K562 (cell line): ENCODE results near the gene SIRPB2. TPM values are rescaled to one million over a fixed set of nuclear protein-coding genes. Genes with fewer than 3 reads are reported as not detected.

Experiments used
- ATAC-seq: fragments of 200-7000 bp; cut with Tn5 transposase; 3 replicates; pipeline ENCODE4 v1.9.1; 2020; ENCODE audit warnings: moderate library complexity
- Bru-seq: library from RNA; stranded (reverse); fragments of 400-500 nt; gene quantifications from one replicate; lab custom pipeline; 2021; lab: Mats Ljungman, UMichigan
- BruChase-seq, 2 experiments: library from RNA; stranded (reverse); fragments of 400-500 nt; gene quantifications; one replicate each; lab custom pipeline; 2021; lab: Mats Ljungman, UMichigan
- BruUV-seq: library from RNA; stranded (reverse); fragments of 400-500 nt; replicated peaks from 2 replicates; lab custom pipeline; 2021; lab: Mats Ljungman, UMichigan
- CTCF ChIA-PET: fragments of 300-600 bp; formaldehyde crosslinking; extraction: SDS; loops from one replicate; lab custom pipeline; 2021; ENCODE audit warnings: low intra/inter-chr PET ratio; lab: Yijun Ruan, JAX
- POLR2A ChIA-PET: fragments of 300-600, 350-650 bp; sonication (Branson Sonifier 250); formaldehyde crosslinking; extraction: SDS; loops from one replicate; lab custom pipeline; 2021; ENCODE audit warnings: antibody characterized with exemption, inconsistent platforms; lab: Yijun Ruan, JAX
- DNase-seq, 4 experiments: peaks; one replicate each; pipeline versions ENCODE4 v3.0.0 to v3.0.0-alpha.2; 2011 to 2018; ENCODE audit warnings: low spot score in 3 of 4, mixed read lengths in 3 of 4; ENCODE audit errors: extremely low read depth in 1 of 4
- FAIRE-seq: peaks from 2 replicates; lab custom pipeline; 2011; peaks lifted over from hg19 to GRCh38; lab: Jason Lieb, UNC
- H2AFZ ChIP-seq: 2 replicates; pipeline ENCODE4 v1.6.0; 2011; ENCODE audit warnings: low read depth, low read length, control low read depth, inconsistent platforms
- H3K27ac ChIP-seq: fragments of 200-600 bp; 3 replicates; pipeline ENCODE4 v1.8.0; 2011; ENCODE audit warnings: low read depth, mild to moderate bottlenecking, control low read depth, inconsistent platforms, low read length, moderate library complexity, mixed read lengths; ENCODE audit errors: extremely low read depth
- H3K27me3 ChIP-seq, 2 experiments: fragments of 300-600 bp in 1 of 2; 2 replicates in 1 of 2; 3 replicates in 1 of 2; pipeline versions ENCODE4 v1.6.0 to v1.8.0; 2011; ENCODE audit warnings: inconsistent platforms in 2 of 2, low read length in 2 of 2, mild to moderate bottlenecking in 1 of 2, mixed read lengths in 1 of 2, moderate library complexity in 1 of 2; ENCODE audit not compliant: control insufficient read depth in 2 of 2, insufficient read depth in 2 of 2
- H3K36me3 ChIP-seq: fragments of 300-600 bp; 3 replicates; pipeline ENCODE4 v1.8.0; 2011; ENCODE audit warnings: mild to moderate bottlenecking, low read length, inconsistent platforms; ENCODE audit not compliant: control insufficient read depth, insufficient read depth
- H3K4me1 ChIP-seq, 2 experiments: fragments of 200-600 bp in 1 of 2; replicated peaks in 1 of 2; 2 replicates in 1 of 2; 3 replicates in 1 of 2; pipeline versions ENCODE4 v1.5.1 to v1.8.0; 2011; ENCODE audit warnings: inconsistent platforms in 2 of 2, low read length in 2 of 2, mild to moderate bottlenecking in 1 of 2, mixed read lengths in 1 of 2, moderate library complexity in 1 of 2; ENCODE audit not compliant: control insufficient read depth in 2 of 2, insufficient read depth in 2 of 2
- H3K4me2 ChIP-seq: 2 replicates; pipeline ENCODE4 v1.6.1; 2011; ENCODE audit warnings: low read length, control low read depth, inconsistent platforms, mixed read lengths; ENCODE audit not compliant: insufficient read depth
- H3K4me3 ChIP-seq: fragments of 200-600 bp; sonication (generic), shearing (Covaris generic); 2 replicates; pipeline ENCODE4 v1.5.1; 2016; ENCODE audit warnings: control low read depth, inconsistent platforms
- H3K79me2 ChIP-seq: fragments of 200-600 bp; 3 replicates; pipeline ENCODE4 v1.8.0; 2011; ENCODE audit warnings: low read length, inconsistent platforms; ENCODE audit not compliant: control insufficient read depth, insufficient read depth
- H3K9ac ChIP-seq, 2 experiments: 2 replicates each; pipeline versions ENCODE4 v1.6.0 to v1.6.1; 2011; ENCODE audit warnings: low read depth in 2 of 2, low read length in 2 of 2, control low read depth in 1 of 2, inconsistent platforms in 1 of 2, mild to moderate bottlenecking in 1 of 2, mixed read lengths in 1 of 2; ENCODE audit not compliant: insufficient read depth in 1 of 2
- H3K9me1 ChIP-seq: one replicate; pipeline ENCODE4 v1.6.0; 2011; ENCODE audit warnings: inconsistent platforms, mild to moderate bottlenecking, low read length, moderate library complexity; ENCODE audit not compliant: control insufficient read depth, insufficient read depth
- H3K9me3 ChIP-seq: replicated peaks from 2 replicates; pipeline ENCODE4 v1.5.1; 2011; ENCODE audit warnings: low read depth, low read length, inconsistent platforms; ENCODE audit not compliant: control insufficient read depth, insufficient read depth
- H4K20me1 ChIP-seq: replicated peaks from 2 replicates; pipeline ENCODE4 v1.6.1; 2011; ENCODE audit warnings: low read length, inconsistent platforms, mixed read lengths; ENCODE audit not compliant: control insufficient read depth, insufficient read depth
- TCF7 ChIP-seq: sonication (generic); IDR thresholded peaks from 2 replicates; pipeline ENCODE4 v1.6.1; 2016; ENCODE audit warnings: antibody characterized with exemption, borderline replicate concordance
- WGBS: fragments of 100-300 bp; shearing (Covaris generic); methylation state at CpG from one replicate; pipeline ENCODE4 v1.1.6; 2016; ENCODE audit warnings: low coverage, mixed read lengths; ENCODE audit not compliant: insufficient coverage; ENCODE audit errors: missing lambda C conversion rate; 5-methylcytosine and 5-hydroxymethylcytosine counted together
- in situ Hi-C: fragments of 300-500 bp; cut with MboI; formaldehyde crosslinking; loops from 4 replicates; pipeline ENCODE4 v1.15.0; 2018; ENCODE audit warnings: inconsistent platforms, mixed read lengths
- intact Hi-C: fragments of 100-400 bp; cut with micrococcal nuclease; formaldehyde crosslinking; loops from 2 replicates; pipeline ENCODE4 v1.14.2; 2022
- long read RNA-seq, 3 experiments: library from polyadenylated mRNA in 2 of 3; library from RNA in 1 of 3; unstranded in 2 of 3; stranded (forward) in 1 of 3; transcript quantifications; one replicate each; pipeline ENCODE4 v2.0.0, GENCODE V29; 2019 to 2022
- polyA minus RNA-seq, 3 experiments: library from RNA; depleted of rRNA, polyadenylated mRNA; stranded (reverse); fragments of >200 nt; gene quantifications; 2 replicates each; pipeline ENCODE4 v1.2.3, GENCODE V29; 2011
- polyA plus RNA-seq, 8 experiments: library from polyadenylated mRNA; depleted of rRNA in 4 of 8; stranded (reverse) in 5 of 8; unstranded in 3 of 8; fragments of >200 nt; fragmentation: Nextera tagmentation in 2 of 8; fragmentation: Illumina TruSeq in 1 of 8; extraction: Ambion mirVana in 2 of 8; extraction: Trizol in 1 of 8; gene quantifications; 2 replicates each; pipeline versions ENCODE4 v1.2.1 to v1.2.3, GENCODE V29; 2011 to 2014; ENCODE audit warnings: inconsistent platforms in 1 of 8, missing spikeins in 1 of 8
- total RNA-seq, 7 experiments: library from RNA; depleted of rRNA in 6 of 7; stranded (reverse); fragments of >200 nt in 6 of 7; fragmentation: Illumina TruSeq in 2 of 7; extraction: Trizol in 2 of 7; gene quantifications; 2 replicates each; pipeline versions ENCODE4 v1.2.1 to v1.2.3, GENCODE V29; 2011 to 2021; ENCODE audit warnings: low replicate concordance in 1 of 7

The SIRPB2 gene
- not detected in 2 replicates for total RNA-seq (2011; cell fraction: chromatin; rRNA removed; ENCODE audit: low replicate concordance)
- not detected in 2 replicates for total RNA-seq (2011; cell fraction: nucleolus; rRNA removed)
- not detected in 2 replicates for total RNA-seq (2011; cell fraction: nucleoplasm; rRNA removed)
- total RNA-seq (2014; rRNA removed): not detected in 2 replicates
- total RNA-seq (2014; rRNA removed; fragmentation: Illumina TruSeq; extraction: Trizol): not detected in 2 replicates
- total RNA-seq (2015; rRNA removed; fragmentation: Illumina TruSeq; extraction: Trizol): 0.07 TPM in 1 of 2 replicates, not detected in the other
- not detected in 2 replicates for total RNA-seq (2021)
- not detected in 2 replicates for polyA plus RNA-seq (2011; rRNA removed)
- polyA plus RNA-seq (2011; cell fraction: cytosol; rRNA removed): 0.01 TPM in 1 of 2 replicates, not detected in the other
- not detected in 2 replicates for polyA plus RNA-seq (2011; cell fraction: nucleus; rRNA removed)
- polyA plus RNA-seq (2012): 0.05 and 0.17 TPM in 2 replicates
- not detected in 2 replicates for polyA plus RNA-seq (2014; fragmentation: Illumina TruSeq; extraction: Trizol)
- polyA plus RNA-seq (2014; fragmentation: Nextera tagmentation; extraction: Ambion mirVana): under 1 TPM in 1 of 2 experiments, not detected in 1; 0.07 TPM
- polyA plus RNA-seq (2014; rRNA removed): not detected in 2 replicates
- not detected in 2 replicates for polyA minus RNA-seq (2011; rRNA and poly(A)+ RNA removed)
- polyA minus RNA-seq (2011; cell fraction: cytosol; rRNA and poly(A)+ RNA removed): not detected in 2 replicates
- polyA minus RNA-seq (2011; cell fraction: nucleus; rRNA and poly(A)+ RNA removed): not detected in 2 replicates
- Bru-seq, nascent RNA: not detected
- not detected for BruChase-seq, experiment 1, labeled RNA remaining after a 2-hour chase
- percentile 10 among the genes with signal in this experiment for BruChase-seq, experiment 2, labeled RNA remaining after a 6-hour chase
- long read RNA-seq, experiment 1: 0 reads
- long read RNA-seq, experiment 2: 0 reads
- long read RNA-seq, experiment 3: 0 reads

- no peaks in the 10 kb centered on the region for H4K20me1 ChIP-seq
- no peak within 1 kb of the TSS for H2AFZ ChIP-seq
- no peak within 1 kb of the TSS for H3K4me3 ChIP-seq
- no peak within 1 kb of the TSS; a peak in 1 of 4 replicates for H3K9ac ChIP-seq
- POLR2A ChIA-PET: no interaction called here
- peaks cover 0 to 11% of the 10 kb centered on the region in 2 experiments; a peak in 2 of 5 replicates for H3K27me3 ChIP-seq
- H3K4me2 ChIP-seq: no peak within 1 kb of the TSS
- no peak within 1 kb of the TSS for H3K27ac ChIP-seq
- H3K79me2 ChIP-seq: no peaks in the 10 kb centered on the region
- H3K4me1 ChIP-seq: no peaks in the 10 kb centered on the region
- no peaks in the 10 kb centered on the region for H3K9me3 ChIP-seq
- H3K36me3 ChIP-seq: no peaks in the 10 kb centered on the region
- H3K9me1 ChIP-seq: no peaks in the 10 kb centered on the region
- in situ Hi-C loops: no loop called here
- 5% methylated on average over 11 of the region's 11 CpGs for WGBS
- TF ChIP-seq TCF7: no peak
- TF ChIP-seq, all 486 proteins: peak for 0
- intact Hi-C loops: no loop called here
- DNase-seq (no peak), ATAC-seq (no peak), FAIRE-seq (no peak)
- CTCF ChIA-PET: no interaction called here
- no TSS peak for BruUV-seq
Measured at GRCh38 chr20:1491281-1491840, at the start of gene SIRPB2. SIRPB2 (minus strand) TSS chr20:1491420; CDS start chr20:1491359, 61 bp downstream.
